Neural crest cell (in vitro differentiated cells): ENCODE results near the gene IL20RB. TPM values are rescaled to one million over a fixed set of nuclear protein-coding genes. Genes with fewer than 3 reads are reported as not detected.
"Not testable (repeated sequence)": the region's sequence is repeated elsewhere in the genome, so short reads cannot be mapped to it uniquely, and the experiment has no call there.

ENCODE experiments used
- DNase-seq: peaks from one replicate; pipeline ENCODE4 v3.0.0; 2021; ENCODE audit warnings: low read depth, mixed read lengths, low spot score
- H3K27ac Mint-ChIP-seq: one replicate; pipeline ENCODE4 v1.8.0; 2021; ENCODE audit warnings: mild to moderate bottlenecking, mixed read lengths; ENCODE audit not compliant: unreplicated experiment
- H3K27me3 Mint-ChIP-seq: 2 replicates; pipeline ENCODE4 v1.8.0; 2021; ENCODE audit warnings: low read depth, mild to moderate bottlenecking, mixed read lengths
- H3K36me3 Mint-ChIP-seq: 2 replicates; pipeline ENCODE4 v1.8.0; 2021; ENCODE audit warnings: low read depth, mild to moderate bottlenecking, mixed read lengths
- H3K4me1 Mint-ChIP-seq: 2 replicates; pipeline ENCODE4 v1.8.0; 2021; ENCODE audit warnings: mixed read lengths
- H3K4me3 Mint-ChIP-seq: one replicate; pipeline ENCODE4 v1.8.0; 2021; ENCODE audit warnings: mild to moderate bottlenecking, mixed read lengths
- H3K9me3 Mint-ChIP-seq: 2 replicates; pipeline ENCODE4 v1.8.0; 2021; ENCODE audit warnings: mixed read lengths
- total RNA-seq: library from RNA; stranded (reverse); gene quantifications from 2 replicates; pipeline ENCODE4 v1.2.1, GENCODE V29; 2021
- TF ChIP-seq, protein P1 (sequence below): fragments of 200-600 bp; sonication (generic); conservative IDR thresholded peaks from 2 replicates; pipeline ENCODE4 v1.5.0; 2021; ENCODE audit warnings: antibody characterized with exemption, mild to moderate bottlenecking

Gene IL20RB
- total RNA-seq, 1 donor from 2014 or later = 1.7 TPM

DNA sequence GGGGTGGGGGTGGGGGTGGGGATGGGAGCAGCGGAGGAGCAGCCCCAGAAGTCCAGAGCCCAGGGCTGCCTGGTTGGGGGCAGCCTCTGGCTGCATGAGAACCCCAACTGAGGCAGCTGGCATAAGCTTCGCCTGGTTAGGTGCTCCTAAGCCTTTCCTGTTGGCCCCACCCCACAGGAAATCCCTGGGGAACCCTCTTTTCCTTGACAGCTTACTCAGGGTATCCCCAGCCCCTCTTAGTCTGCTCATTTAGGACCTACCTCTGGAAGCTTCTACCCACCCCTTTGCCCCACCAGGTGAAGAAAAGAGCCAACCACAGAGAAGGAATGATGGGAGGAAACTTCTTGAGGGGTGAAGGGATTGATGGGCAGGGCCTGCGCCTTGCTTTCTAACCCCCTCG is 53.4 kb downstream of the IL20RB start:
- no peaks in the 10 kb centered on the region for H3K36me3 Mint-ChIP-seq
- TF ChIP-seq, protein P1, sequence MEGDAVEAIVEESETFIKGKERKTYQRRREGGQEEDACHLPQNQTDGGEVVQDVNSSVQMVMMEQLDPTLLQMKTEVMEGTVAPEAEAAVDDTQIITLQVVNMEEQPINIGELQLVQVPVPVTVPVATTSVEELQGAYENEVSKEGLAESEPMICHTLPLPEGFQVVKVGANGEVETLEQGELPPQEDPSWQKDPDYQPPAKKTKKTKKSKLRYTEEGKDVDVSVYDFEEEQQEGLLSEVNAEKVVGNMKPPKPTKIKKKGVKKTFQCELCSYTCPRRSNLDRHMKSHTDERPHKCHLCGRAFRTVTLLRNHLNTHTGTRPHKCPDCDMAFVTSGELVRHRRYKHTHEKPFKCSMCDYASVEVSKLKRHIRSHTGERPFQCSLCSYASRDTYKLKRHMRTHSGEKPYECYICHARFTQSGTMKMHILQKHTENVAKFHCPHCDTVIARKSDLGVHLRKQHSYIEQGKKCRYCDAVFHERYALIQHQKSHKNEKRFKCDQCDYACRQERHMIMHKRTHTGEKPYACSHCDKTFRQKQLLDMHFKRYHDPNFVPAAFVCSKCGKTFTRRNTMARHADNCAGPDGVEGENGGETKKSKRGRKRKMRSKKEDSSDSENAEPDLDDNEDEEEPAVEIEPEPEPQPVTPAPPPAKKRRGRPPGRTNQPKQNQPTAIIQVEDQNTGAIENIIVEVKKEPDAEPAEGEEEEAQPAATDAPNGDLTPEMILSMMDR = no peak
- peaks cover 9% of the 10 kb centered on the region for H3K4me1 Mint-ChIP-seq
- no peaks in the 10 kb centered on the region for H3K9me3 Mint-ChIP-seq
- DNase-seq = no peak
- no peak overlapping the region for H3K4me3 Mint-ChIP-seq
- no peak overlapping the region for H3K27ac Mint-ChIP-seq
- no peaks in the 10 kb centered on the region for H3K27me3 Mint-ChIP-seq

DNA sequence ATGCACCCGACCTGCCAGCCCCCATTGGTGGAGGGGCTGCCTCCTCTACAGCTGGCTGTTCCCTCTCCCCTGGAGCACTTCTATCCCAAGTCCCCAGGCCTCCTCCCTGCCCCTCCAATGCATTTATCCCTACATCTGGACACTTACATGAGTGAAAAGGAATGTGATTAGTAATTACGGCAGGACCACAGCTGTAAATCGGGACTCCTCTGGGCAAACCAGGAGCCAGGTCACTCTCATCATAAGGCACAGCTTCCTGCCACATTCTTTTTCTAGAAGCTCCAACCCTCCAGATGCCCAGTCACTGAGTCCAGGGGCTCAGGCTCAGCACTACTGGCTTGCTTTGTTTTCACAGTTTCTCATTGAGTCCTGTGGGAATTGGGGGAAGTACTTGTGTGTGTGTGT is 54.3 kb downstream of the IL20RB start:
- peaks cover 9% of the 10 kb centered on the region for H3K4me1 Mint-ChIP-seq
- H3K36me3 Mint-ChIP-seq = no peaks in the 10 kb centered on the region
- no peak for DNase-seq
- no peak overlapping the region for H3K27ac Mint-ChIP-seq
- H3K9me3 Mint-ChIP-seq = no peaks in the 10 kb centered on the region
- TF ChIP-seq, protein P1 = no peak
- no peak overlapping the region for H3K4me3 Mint-ChIP-seq
- no peaks in the 10 kb centered on the region for H3K27me3 Mint-ChIP-seq

GRCh38 chr3:137013951-137014688 is 56.3 kb downstream of the IL20RB start:
- Mint-ChIP-seq H3K36me3 (no peaks in the 10 kb centered on the region), H3K9me3 (no peaks in the 10 kb centered on the region), H3K27ac (peak overlapping the region; percentile 59), H3K27me3 (no peaks in the 10 kb centered on the region), H3K4me3 (no peak overlapping the region), H3K4me1 (peaks cover 9% of the 10 kb centered on the region)
- DNase-seq = peak; percentile 95
- TF ChIP-seq, protein P1 = peak; percentile 97

DNA sequence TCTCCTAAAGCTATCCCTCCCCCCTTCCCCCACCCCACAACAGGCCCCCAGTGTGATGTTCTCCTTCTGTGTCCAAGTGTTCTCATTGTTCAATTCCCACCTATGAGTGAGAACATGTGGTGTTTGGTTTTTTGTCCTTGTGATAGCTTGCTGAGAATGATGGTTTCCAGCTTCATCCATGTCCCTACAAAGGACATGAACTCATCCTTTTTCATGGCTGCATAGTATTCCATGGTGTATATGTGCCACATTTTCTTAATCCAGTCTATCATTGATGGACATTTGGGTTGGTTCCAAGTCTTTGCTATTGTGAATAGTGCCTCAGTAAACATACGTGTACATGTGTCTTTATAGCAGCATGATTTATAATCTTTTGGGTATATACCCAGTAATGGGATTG is 59.5 kb downstream of the IL20RB start:
- peaks cover 14% of the 10 kb centered on the region for H3K4me1 Mint-ChIP-seq
- H3K4me3 Mint-ChIP-seq, H3K9me3 Mint-ChIP-seq, H3K27me3 Mint-ChIP-seq, H3K36me3 Mint-ChIP-seq, H3K27ac Mint-ChIP-seq, DNase-seq: not testable (repeated sequence)

GRCh38 chr3:137020315-137020714 is 62.5 kb downstream of the IL20RB start:
- Mint-ChIP-seq H3K9me3 (no peaks in the 10 kb centered on the region), H3K27me3 (no peaks in the 10 kb centered on the region), H3K27ac (no peak overlapping the region), H3K4me3 (no peak overlapping the region), H3K36me3 (no peaks in the 10 kb centered on the region), H3K4me1 (peaks cover 5% of the 10 kb centered on the region)
- TF ChIP-seq, protein P1 = no peak
- no peak for DNase-seq

GRCh38 chr3:137020888-137021287 is 63.1 kb downstream of the IL20RB start:
- TF ChIP-seq, protein P1 = no peak
- Mint-ChIP-seq H3K4me1 (peaks cover 5% of the 10 kb centered on the region), H3K27me3 (no peaks in the 10 kb centered on the region), H3K27ac (no peak overlapping the region), H3K36me3 (no peaks in the 10 kb centered on the region), H3K9me3 (no peaks in the 10 kb centered on the region), H3K4me3 (no peak overlapping the region)
- no peak for DNase-seq
